Heart left ventricle (tissue), 13 donors: ENCODE data around the gene LRIG1.

ENCODE experiments used
- CTCF ChIP-seq, 12 donors: fragments of 200-600 bp; sonication (generic) in 4 of 12; IDR thresholded peaks; one replicate each; pipeline versions ENCODE4 v1.5.0 to v1.8.0; 2018 to 2022; ENCODE audit warnings: antibody characterized with exemption in 12 of 12, mild to moderate bottlenecking in 5 of 12
- POLR2A ChIP-seq, 2 donors: fragments of 450-650 bp; IDR thresholded peaks; one replicate each; pipeline ENCODE4 v1.6.1; 2017; ENCODE audit warnings: antibody characterized with exemption in 2 of 2, mild to moderate bottlenecking in 2 of 2, moderate library complexity in 2 of 2
- donor health status: ischemic (EF 13 %, LVEDD 7.1; RV severe dilation, severe dysfunction).
- donor health status: DM: no; HTN: yes; CAD: no.
- donor health status: DM: no; HTN: no; CAD: no.
- donor health status: ischemic (EF 25% LVEDD 6.9; RV normal size, moderate dysfunction).
- donor health status: ischemic (EF 25% LVEDD 5.7; RV mildly dilated, moderate dysfunction).
- donor health status: ischemic (EF 35%, LVEDD 5.7; RV mildly dilated, moderate dysfunction).
- donor health status: nonischemic (EF 11% LVEDD 7.7; RV severe dilation, severe dysfunction).
- donor health status: DM: yes; HTN: yes; CAD: no.
- donor health status: PGD.
- donor health status: ischemic (EF 29% LVEDD 5.4; RV normal size, mild dysfunction).
- donor health status: nonischemic (EF 23%, LVEDD 6.1; RV moderate dilation, normal function).

- no peak for TF ChIP-seq CTCF (IDR thresholded peaks at IDR 0.05)
- no peak for TF ChIP-seq POLR2A (IDR thresholded peaks at IDR 0.05)
Measured at GRCh38 chr3:66385066-66385465, 115.8 kb downstream of the LRIG1 start.
